Liver (tissue), 3 donors: ENCODE measurements around the gene MRPS35.

ENCODE experiments used
- JUND ChIP-seq, 2 donors: IDR thresholded peaks; 2 replicates each; pipeline ENCODE4 v1.6.1; 2016; ENCODE audit warnings: antibody characterized with exemption in 2 of 2
- TF ChIP-seq, protein P1 (sequence below): fragments of 150-350 bp; IDR thresholded peaks from 2 replicates; pipeline ENCODE4 v1.5.1; 2017; ENCODE audit warnings: improper control_type of control experiment, low read depth, low read length; ENCODE audit not compliant: missing input control
- donor health status: healthy.
- donor health status: healthy.

DNA sequence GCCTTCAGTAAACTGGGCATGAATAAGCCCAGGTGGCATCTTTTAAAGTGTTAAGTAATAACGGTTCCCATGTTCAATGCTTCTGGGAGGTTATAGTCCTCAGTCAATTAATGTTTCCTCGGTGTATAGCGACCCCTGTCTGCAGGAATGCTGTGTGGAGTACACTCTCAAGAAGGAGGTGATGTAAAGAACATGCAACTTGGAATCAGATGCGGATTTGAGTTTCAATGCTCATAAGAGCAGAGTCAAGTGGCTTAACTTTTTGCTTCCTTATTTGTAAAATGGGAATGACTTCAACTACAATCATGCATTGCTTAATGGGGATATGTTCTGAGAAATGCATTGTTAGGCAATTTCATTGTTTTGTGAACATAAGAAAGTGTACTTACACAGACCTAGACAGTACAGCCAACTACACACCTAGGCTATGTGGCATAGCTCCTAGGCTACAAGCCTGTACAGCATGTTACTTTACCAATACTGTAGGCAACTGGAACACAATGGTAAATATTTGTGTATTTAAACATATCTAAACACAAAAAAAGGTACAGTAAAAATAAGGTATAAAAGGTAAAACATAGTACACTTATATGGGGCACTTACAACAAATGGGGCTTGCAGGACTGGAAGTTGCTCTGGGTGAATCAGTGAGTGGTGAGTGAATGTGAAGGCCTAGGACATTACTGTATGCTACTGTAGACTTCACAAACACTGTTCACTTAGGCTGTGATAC, 6.7 kb upstream of the MRPS35 start:
- TF ChIP-seq, protein P1, sequence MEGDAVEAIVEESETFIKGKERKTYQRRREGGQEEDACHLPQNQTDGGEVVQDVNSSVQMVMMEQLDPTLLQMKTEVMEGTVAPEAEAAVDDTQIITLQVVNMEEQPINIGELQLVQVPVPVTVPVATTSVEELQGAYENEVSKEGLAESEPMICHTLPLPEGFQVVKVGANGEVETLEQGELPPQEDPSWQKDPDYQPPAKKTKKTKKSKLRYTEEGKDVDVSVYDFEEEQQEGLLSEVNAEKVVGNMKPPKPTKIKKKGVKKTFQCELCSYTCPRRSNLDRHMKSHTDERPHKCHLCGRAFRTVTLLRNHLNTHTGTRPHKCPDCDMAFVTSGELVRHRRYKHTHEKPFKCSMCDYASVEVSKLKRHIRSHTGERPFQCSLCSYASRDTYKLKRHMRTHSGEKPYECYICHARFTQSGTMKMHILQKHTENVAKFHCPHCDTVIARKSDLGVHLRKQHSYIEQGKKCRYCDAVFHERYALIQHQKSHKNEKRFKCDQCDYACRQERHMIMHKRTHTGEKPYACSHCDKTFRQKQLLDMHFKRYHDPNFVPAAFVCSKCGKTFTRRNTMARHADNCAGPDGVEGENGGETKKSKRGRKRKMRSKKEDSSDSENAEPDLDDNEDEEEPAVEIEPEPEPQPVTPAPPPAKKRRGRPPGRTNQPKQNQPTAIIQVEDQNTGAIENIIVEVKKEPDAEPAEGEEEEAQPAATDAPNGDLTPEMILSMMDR: peak; percentile 88
- TF ChIP-seq JUND (IDR thresholded peaks at IDR 0.05): no peak
